ENCODE data around the gene TRIP11. TPM values are rescaled to one million over a fixed set of nuclear protein-coding genes. Genes with fewer than 3 reads are reported as not detected.
A peak's percentile ranks its signal among the peaks of the same experiment; 100 is the strongest.

The TRIP11 gene
- total and polyA plus RNA-seq, 2 of the 13 experiments (the other 11 are each of a cell fraction or from before 2014, with no cell fraction given), result 10.9 to 32.8 TPM

DNA sequence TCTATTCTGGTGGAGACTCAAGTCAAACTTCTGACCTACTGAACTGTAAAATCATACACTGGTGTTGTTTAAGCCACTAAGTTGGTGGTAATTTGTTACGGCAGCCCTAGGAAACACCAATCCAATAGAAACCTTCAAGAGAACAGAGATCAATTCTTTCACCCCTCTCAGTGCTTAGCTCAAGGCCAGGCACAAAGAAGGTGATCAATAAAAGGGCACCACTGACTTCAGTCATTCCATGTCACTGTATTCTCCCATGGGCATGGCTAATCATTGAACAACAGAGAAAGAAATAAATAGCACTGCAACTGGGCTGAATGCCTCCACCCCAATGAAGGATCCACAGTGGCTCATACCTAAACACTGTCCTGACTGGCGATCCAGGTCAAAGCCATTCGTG lies 99.7 kb downstream of the TRIP11 start:
- H3K9ac ChIP-seq (ENCODE audit: insufficient read depth, low read depth, low read length), result no peak overlapping the region
- 41% methylated on average over 3 of the region's 3 CpGs for WGBS (ENCODE audit: low lambda C conversion rate)
- in situ Hi-C loops (cut with HindIII; ENCODE audit: extremely low pct_ligation_motif_present, low pct_unique_long_range_greater_than_20kb) (no loop called here), intact Hi-C loops (cut with micrococcal nuclease; ENCODE audit: unreplicated experiment) (no loop called here)
- no peak overlapping the region for H3K27ac ChIP-seq (ENCODE audit: extremely low read length, insufficient read depth, low read length)
- no peak for FAIRE-seq
- H3K27me3 ChIP-seq (ENCODE audit: control insufficient read depth in 1 of 2, insufficient read depth in 2 of 2, low read length in 2 of 2), result peaks cover under 1% of the 10 kb centered on the region in 2 experiments; a peak in 3 of 5 replicates
- CTCF ChIA-PET (ENCODE audit: low intra/inter-chr PET ratio, low total read pairs), result no interaction called here
- peak; percentile 65 for ATAC-seq
- no peak overlapping the region for H3K4me3 ChIP-seq (replicated peaks in 1 of 3; ENCODE audit: insufficient read depth in 1 of 3, low read depth in 2 of 3, low read length in 3 of 3)
- H3K79me2 ChIP-seq (ENCODE audit: insufficient read depth, low read length), result no peaks in the 10 kb centered on the region
- no peaks in the 10 kb centered on the region for H3K9me3 ChIP-seq (ENCODE audit: low read length)
- POLR2A ChIA-PET, result interaction anchor here (1.4 kb wide), 1 partner anchor 9 kb away, joined by 3 read pairs; no protein-coding TSS in a partner anchor
- H2AFZ ChIP-seq (ENCODE audit: low read length), result no peak overlapping the region
- DNase-seq (ENCODE audit: low spot score), result no peak
- no peaks in the 10 kb centered on the region for H4K20me1 ChIP-seq (ENCODE audit: insufficient read depth, low read length)
- no peaks in the 10 kb centered on the region for H3K36me3 ChIP-seq (replicated peaks in 1 of 2; ENCODE audit: control insufficient read depth in 1 of 2, insufficient read depth in 2 of 2, low read length in 2 of 2)
- H3K4me1 ChIP-seq (ENCODE audit: insufficient read depth, low read length), result peaks cover 28% of the 10 kb centered on the region
- no peak overlapping the region for H3K4me2 ChIP-seq (ENCODE audit: low read depth, low read length)
- no TSS peak for BruUV-seq (replicated peaks)
- TF ChIP-seq, protein P1, sequence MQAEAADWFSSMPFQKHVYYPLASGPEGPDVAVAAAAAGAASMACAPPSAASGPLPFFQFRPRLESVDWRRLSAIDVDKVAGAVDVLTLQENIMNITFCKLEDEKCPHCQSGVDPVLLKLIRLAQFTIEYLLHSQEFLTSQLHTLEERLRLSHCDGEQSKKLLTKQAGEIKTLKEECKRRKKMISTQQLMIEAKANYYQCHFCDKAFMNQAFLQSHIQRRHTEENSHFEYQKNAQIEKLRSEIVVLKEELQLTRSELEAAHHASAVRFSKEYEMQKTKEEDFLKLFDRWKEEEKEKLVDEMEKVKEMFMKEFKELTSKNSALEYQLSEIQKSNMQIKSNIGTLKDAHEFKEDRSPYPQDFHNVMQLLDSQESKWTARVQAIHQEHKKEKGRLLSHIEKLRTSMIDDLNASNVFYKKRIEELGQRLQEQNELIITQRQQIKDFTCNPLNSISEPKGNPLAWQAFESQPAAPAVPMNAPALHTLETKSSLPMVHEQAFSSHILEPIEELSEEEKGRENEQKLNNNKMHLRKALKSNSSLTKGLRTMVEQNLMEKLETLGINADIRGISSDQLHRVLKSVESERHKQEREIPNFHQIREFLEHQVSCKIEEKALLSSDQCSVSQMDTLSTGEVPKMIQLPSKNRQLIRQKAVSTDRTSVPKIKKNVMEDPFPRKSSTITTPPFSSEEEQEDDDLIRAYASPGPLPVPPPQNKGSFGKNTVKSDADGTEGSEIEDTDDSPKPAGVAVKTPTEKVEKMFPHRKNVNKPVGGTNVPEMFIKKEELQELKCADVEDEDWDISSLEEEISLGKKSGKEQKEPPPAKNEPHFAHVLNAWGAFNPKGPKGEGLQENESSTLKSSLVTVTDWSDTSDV (CRISPR knock-in tag; IDR thresholded peaks at IDR 0.05), result no peak
- TF ChIP-seq ZFP41 (CRISPR knock-in tag; IDR thresholded peaks at IDR 0.05; ENCODE audit: borderline replicate concordance) (no peak), ZNF549 (CRISPR knock-in tag; IDR thresholded peaks at IDR 0.05) (no peak), SETDB1 (CRISPR knock-in tag; IDR thresholded peaks at IDR 0.05; ENCODE audit: borderline replicate concordance) (no peak), ZNF367 (CRISPR knock-in tag; IDR thresholded peaks at IDR 0.05; ENCODE audit: borderline replicate concordance) (no peak), CBX5 (CRISPR knock-in tag; IDR thresholded peaks at IDR 0.05; ENCODE audit: borderline replicate concordance) (no peak), HDAC1 (CRISPR knock-in tag; IDR thresholded peaks at IDR 0.05) (peak; percentile 16; the same call in 1 of the 2 replicates), RXRA (CRISPR knock-in tag; IDR thresholded peaks at IDR 0.05) (no peak), ZNF644 (CRISPR knock-in tag; IDR thresholded peaks at IDR 0.05; ENCODE audit: low read depth) (no peak), ZFP82 (CRISPR knock-in tag; IDR thresholded peaks at IDR 0.05; ENCODE audit: borderline replicate concordance) (no peak), PHF20 (CRISPR knock-in tag; IDR thresholded peaks at IDR 0.05) (no peak), BHLHE40 (IDR thresholded peaks at IDR 0.05; ENCODE audit: low read length) (no peak), ZNF629 (CRISPR knock-in tag; conservative IDR thresholded peaks at IDR 0.05) (no peak), GATAD2A (CRISPR knock-in tag; IDR thresholded peaks at IDR 0.05) (peak; percentile 54; the same call in 1 of the 2 replicates), KAT2B (IDR thresholded peaks at IDR 0.05; ENCODE audit: borderline replicate concordance, low read depth, low read length) (peak; percentile 67; the same call in 1 of the 2 replicates), ZMYM4 (CRISPR knock-in tag; IDR thresholded peaks at IDR 0.05) (0 out of 2 replicates have a peak, but pooled peaks have one; percentile 35)
- TF ChIP-seq, protein P2, sequence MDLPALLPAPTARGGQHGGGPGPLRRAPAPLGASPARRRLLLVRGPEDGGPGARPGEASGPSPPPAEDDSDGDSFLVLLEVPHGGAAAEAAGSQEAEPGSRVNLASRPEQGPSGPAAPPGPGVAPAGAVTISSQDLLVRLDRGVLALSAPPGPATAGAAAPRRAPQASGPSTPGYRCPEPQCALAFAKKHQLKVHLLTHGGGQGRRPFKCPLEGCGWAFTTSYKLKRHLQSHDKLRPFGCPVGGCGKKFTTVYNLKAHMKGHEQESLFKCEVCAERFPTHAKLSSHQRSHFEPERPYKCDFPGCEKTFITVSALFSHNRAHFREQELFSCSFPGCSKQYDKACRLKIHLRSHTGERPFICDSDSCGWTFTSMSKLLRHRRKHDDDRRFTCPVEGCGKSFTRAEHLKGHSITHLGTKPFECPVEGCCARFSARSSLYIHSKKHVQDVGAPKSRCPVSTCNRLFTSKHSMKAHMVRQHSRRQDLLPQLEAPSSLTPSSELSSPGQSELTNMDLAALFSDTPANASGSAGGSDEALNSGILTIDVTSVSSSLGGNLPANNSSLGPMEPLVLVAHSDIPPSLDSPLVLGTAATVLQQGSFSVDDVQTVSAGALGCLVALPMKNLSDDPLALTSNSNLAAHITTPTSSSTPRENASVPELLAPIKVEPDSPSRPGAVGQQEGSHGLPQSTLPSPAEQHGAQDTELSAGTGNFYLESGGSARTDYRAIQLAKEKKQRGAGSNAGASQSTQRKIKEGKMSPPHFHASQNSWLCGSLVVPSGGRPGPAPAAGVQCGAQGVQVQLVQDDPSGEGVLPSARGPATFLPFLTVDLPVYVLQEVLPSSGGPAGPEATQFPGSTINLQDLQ (CRISPR knock-in tag; IDR thresholded peaks at IDR 0.05), result no peak
- TF ChIP-seq, protein P3, sequence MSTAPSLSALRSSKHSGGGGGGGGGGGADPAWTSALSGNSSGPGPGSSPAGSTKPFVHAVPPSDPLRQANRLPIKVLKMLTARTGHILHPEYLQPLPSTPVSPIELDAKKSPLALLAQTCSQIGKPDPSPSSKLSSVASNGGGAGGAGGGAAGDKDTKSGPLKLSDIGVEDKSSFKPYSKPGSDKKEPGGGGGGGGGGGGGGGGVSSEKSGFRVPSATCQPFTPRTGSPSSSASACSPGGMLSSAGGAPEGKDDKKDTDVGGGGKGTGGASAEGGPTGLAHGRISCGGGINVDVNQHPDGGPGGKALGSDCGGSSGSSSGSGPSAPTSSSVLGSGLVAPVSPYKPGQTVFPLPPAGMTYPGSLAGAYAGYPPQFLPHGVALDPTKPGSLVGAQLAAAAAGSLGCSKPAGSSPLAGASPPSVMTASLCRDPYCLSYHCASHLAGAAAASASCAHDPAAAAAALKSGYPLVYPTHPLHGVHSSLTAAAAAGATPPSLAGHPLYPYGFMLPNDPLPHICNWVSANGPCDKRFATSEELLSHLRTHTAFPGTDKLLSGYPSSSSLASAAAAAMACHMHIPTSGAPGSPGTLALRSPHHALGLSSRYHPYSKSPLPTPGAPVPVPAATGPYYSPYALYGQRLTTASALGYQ (CRISPR knock-in tag; IDR thresholded peaks at IDR 0.05), result no peak
- TF ChIP-seq, protein P4, sequence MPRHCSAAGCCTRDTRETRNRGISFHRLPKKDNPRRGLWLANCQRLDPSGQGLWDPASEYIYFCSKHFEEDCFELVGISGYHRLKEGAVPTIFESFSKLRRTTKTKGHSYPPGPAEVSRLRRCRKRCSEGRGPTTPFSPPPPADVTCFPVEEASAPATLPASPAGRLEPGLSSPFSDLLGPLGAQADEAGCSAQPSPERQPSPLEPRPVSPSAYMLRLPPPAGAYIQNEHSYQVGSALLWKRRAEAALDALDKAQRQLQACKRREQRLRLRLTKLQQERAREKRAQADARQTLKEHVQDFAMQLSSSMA (CRISPR knock-in tag; IDR thresholded peaks at IDR 0.05), result no peak

Measured in HepG2 (cell line).